Frontal cortex (tissue), 4 donors: Measurements from ENCODE around the gene LAMC3. TPM values are rescaled to one million over a fixed set of nuclear protein-coding genes. Genes with fewer than 3 reads are reported as not detected.
"Not testable (repeated sequence)": the region's sequence is repeated elsewhere in the genome, so short reads cannot be mapped to it uniquely, and the experiment has no call there.

Experiments used
- DNase-seq, 2 donors: peaks; one replicate each; pipeline ENCODE4 v3.0.0; 2012; ENCODE audit warnings: low spot score in 2 of 2
- FAIRE-seq: peaks from 2 replicates; lab custom pipeline; 2012; peaks lifted over from hg19 to GRCh38; lab: Jason Lieb, UNC
- total RNA-seq: library from RNA; depleted of rRNA; stranded (reverse); fragments of >200 nt; gene quantifications from one replicate; pipeline ENCODE4 v1.2.3, GENCODE V29; 2014
- donor health status: control.
- donor health status: control.
- donor health status: control.

The LAMC3 gene
- total RNA-seq, 1 donor from 2014 or later, result 2.4 TPM

DNA sequence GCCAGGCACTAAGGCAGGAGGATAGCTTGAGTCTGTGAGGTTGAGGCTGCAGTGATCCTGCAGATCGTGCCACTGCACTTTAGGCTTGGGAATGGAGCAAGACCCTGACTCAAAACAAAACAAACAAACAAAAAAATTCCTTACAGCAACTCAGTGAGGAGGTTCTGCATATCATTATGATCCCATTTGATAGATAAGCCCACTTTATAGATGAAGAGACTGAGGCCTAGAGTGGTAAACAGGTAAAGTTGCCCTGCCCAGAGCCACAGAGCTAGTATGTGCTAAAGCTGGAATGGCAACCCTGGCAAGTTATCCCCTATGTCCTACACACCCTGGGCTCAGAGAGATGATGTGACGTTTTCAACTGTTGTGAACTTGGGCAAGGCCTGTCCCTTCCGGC is 94.6 kb downstream of the LAMC3 start:
- FAIRE-seq, result no peak
- no peak for DNase-seq

DNA sequence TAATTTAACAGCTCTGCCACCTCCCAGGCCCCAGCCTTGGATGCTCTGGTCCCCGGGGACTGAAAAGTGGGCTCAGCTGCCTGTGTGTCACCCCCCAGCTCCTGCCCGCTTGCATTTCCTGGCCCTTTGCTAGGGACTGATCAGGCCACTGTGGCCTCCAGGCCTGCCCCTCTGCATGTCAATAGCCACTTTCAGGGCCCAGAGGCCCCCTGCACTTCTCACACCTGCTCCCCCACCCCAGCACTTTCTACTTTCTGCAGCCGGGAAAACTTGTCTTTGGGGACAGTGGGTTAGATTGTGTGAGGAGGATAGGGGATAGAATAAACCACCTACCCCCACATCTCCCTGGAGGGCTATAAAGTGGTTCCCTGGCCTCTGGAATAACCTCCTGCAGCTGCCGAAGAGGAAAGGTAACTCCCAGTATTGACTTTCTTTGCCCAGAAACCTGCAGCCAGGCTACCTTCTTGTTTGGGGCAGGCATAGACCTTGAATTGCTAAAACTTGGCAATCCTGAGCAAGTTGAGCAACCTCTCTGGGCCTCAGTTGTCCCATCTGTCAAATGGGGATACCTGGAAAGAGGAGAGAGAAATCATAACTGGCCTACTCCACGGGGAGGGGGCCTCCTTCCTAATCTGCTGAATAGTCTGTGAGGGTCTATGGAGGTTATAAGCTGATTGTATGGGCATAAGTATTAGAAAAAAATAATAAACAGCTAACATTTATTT is 95.2 kb downstream of the LAMC3 start:
- DNase-seq (no peak), FAIRE-seq (no peak)

DNA sequence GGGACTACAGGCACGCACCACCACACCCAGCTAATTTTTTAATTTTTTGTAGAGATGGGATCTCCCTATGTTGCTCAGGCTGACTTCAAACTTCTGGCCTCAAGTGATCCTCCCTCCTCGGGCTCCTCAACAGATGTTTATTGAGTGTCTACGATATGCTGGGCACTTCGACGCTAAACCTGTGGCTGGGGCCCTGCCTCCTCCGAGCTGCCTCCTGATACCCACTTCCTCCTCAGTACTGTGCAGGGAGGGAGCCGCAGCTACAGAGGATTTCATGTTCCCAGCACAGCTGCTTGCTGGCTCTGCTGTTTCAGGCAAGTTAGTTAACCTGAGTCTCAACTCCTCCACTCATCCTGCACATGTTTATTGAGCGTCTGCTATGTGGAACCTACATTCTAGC is 97.0 kb downstream of the LAMC3 start:
- FAIRE-seq (no peak), DNase-seq (no peak)

DNA sequence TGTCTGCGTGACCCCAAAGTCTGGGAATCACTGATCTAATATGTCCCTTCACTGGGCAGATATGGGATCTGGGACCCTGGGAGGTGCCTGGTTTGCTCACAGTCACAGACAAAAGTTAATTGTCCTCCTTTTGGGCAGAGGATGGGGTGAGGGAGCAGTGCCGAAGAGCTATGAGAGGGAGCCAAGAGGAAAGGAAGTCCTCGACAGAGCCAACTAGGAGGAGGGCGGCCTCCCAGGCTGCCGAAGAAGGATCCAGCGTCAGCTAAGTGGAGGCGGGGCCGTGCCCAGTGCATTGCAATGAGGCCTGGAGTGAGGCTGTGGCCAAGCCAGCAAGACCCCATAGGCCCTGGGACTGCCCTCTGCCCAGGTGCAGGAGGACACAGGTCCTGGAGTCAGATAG is 98.8 kb downstream of the LAMC3 start:
- DNase-seq, result no peak
- FAIRE-seq, result no peak

DNA sequence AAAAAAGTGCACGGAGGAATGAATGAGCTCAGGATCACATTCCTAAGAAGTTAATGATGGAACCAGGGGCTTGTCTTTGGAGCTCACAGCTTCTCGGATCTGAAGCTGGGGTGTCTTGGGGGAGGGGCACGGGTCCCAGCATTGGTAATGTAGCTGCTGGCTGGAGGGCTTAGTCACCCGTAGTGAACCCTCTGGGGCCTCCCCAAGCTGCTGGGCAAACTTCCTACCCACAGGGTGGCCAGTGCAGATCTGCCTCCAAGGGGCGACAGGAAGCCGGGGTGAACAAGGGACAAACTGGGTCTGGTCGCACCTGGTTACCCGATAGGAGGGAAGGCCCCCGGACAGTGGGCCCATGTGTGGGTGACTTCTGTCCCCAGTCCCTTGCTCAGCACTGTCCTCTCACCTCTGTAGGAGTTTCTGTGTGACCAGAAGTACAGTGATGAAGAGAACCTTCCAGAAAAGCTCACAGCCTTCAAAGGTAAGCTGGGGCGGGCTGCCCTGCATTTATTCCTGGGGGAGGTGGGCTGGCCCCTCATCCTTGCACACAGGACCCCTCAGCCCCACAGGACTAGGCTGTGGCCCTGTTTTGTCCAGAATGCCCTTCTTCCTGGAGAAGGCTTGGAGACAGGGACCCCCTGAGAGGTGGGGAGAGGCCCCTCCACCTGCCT is 102.3 kb downstream of the LAMC3 start:
- DNase-seq (no peak), FAIRE-seq (no peak)

DNA sequence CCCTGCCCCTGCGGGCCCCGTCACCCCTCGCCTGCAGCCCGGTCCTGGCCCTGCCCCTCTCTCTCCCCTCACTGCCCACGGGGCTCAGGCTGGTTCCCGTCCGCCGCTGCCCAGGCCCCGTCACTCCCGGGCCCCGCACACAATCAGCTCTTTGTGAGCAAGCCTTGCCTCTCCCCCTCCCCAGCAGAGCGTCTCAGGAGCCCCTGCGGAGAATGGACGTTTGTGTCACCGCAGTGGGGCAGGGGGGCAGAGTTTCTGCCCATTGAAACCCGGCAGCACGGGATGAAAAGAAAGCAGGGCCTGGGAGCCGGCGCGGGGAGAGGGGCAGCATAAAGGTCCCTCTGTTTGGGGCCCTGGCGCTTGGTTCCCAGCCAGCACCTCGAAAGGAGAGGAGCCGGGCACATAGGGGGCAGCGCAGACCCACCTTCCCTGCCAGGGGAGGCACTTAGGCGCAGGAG is 102.9 kb downstream of the LAMC3 start:
- FAIRE-seq (no peak), DNase-seq (peak; percentile 68 to 73)

DNA sequence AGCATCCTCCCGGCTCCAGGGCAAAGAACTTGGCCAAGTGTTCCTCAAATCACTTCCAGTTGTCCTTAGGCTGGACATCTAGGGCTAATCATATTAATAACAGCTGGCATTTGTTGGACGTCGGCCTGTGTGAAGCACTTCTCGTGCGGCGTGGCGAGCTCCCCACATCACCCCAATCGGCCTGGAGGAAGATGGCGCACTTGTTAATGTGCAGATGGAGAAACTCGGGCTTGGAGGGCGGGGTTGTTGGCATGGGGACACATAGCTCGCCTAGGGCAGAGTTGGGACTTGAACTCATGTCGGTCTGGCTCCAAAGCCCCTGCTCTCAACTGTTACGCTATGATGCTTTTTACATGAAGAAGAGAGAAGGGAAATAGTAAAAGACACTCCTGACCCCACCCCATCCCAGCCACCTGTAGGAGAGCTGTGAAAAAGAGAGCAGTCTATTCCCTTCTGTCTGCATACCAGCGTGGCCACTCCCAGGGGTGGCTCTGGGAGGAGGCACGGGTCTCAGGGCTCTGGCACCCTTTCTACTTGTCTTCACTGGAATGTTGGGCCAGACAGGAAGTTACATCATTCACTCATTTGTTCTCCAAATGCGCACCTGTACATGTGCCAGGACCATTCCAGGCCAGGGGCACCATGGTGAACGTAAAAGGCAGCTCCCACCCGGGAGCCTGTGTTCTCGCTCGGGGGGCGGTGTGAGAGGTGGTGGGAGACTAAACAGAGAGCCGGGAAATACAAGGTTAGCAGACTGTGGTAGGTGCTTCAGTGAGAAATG is 103.6 kb downstream of the LAMC3 start:
- no peak for FAIRE-seq
- no peak for DNase-seq

DNA sequence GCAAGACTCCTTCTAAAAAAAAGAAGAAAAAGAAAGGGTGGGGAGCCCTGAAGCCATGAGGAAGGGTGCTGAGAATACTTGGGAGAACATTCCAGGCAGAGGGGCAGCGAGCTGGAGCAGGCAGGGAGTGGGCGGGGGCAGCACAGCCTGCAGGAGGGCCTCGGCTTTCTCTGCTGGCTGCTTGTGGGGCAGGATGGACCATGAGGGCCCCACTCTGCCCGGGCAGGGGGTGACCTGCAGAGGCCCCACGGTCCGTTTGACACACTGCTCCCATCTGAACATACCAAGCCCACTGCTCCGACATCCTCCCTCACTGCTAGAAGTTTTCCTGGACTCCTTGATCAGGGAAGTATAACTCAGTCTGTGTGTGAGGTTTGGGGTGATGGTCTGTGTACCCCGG is 104.7 kb downstream of the LAMC3 start:
- FAIRE-seq (no peak), DNase-seq (no peak)

DNA sequence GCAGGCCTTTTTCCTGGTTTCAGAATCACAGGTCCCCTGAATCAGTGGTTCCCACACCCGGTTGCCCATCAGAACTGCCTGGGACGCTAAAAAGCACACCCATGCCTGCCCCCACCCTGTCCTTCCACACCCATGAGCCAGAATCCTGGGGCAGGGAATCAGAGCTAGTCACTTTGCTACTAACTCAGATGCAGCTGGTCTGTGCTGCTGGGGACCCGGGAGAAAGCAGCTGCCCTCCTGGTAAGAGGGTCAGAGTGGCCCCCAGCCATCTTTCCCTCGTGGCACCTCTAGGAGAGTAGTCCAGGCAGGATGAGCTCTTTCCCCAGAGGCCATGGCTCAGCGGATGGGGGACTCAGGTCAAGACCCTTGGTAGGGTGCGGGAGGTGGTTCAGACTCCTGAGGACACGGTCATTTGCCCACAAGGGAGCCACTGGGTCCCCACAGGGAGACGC is 105.1 kb downstream of the LAMC3 start:
- no peak for DNase-seq
- no peak for FAIRE-seq

DNA sequence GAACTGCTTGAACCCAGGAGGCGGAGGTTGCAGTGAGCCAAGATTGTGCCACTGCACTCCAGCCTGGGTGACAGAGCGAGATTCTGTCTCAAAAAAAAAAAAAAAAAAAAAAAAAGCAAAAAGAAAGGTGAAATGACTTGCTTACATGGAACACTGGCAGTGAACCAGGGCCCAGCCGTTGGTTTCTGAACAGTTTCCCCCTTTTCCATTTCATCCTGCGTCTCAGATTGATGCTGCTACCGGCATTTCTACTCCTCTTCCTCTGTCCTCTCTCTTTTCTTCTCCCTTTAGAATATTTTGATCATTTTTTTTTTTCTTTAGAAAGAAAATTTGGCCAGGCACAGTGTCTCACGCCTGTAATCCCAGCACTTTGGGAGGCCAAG is 106.4 kb downstream of the LAMC3 start:
- FAIRE-seq, DNase-seq: not testable (repeated sequence)

DNA sequence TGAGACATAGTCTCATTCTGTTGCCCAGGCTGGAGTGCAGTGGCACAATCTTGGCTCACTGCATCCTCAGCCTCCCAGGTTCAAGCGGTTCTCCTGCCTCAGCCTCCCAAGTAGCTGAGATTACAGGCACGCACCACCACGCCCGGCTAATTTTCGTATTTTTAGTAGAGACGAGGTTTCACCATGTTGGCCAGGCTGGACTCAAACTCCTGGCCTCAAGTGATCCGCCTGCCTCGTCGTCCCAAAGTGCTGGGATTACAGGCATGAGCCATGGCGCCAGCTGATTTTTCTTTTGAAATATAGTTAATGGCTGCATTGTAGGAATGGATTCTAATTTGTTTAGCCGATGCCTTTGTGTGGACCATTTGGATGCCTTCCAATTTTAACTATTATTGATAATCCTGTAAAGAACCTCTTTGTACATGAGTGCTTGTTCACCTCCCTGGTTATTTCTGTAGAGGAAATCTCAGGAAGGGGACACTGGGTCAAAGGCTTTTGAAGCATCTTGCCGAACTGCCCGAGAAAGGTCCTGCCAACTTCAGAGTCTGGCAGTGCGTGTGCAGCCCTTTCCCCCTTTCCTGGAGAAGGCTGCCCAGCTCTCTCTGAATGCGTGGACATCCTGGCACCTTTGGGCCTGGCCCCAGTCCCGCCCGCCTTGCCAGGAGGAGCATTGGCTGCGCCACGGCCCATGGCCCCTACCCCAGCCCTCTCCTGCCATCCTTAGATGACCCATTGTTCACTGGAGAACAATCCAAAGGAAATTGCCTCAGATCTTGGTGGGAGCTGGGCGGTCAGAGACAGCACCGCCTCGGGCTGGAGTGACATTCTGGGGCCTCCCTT is 107.5 kb downstream of the LAMC3 start:
- no peak for DNase-seq

DNA sequence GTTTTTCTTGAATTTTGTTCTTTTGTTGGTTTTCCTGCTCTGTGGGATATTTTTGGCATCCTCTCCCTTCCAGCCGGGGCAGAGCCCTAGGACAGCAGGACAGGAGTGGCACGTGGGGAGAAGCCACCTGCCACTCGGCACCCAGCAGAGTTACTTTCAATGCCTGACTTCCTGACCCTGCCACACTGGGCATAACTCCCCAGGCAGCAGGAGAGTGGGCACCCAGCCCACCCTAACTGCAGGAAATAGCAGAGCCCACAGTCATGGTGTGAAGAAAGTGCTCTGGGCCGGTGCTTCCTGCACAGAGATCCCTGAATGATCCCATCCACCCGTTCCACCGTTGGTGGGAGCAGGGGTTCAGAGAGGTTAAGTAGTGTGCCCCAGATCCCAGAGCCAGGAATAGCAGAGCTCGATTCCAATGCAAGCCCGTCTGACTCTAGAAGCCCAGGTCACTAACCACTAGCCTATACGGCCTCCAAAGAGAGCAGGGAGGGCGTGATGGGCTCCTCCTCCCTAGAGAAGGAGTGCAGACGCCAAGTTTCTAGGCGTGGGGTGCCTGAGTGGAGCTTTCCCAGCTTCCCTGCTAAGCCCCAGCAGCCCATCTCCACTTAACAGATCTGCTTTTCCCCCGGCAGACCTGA is 108.3 kb downstream of the LAMC3 start:
- DNase-seq (no peak), FAIRE-seq (no peak)

More for the DNA sequence above, 107.5 kb downstream of the LAMC3 start:
- FAIRE-seq, result no peak

DNA sequence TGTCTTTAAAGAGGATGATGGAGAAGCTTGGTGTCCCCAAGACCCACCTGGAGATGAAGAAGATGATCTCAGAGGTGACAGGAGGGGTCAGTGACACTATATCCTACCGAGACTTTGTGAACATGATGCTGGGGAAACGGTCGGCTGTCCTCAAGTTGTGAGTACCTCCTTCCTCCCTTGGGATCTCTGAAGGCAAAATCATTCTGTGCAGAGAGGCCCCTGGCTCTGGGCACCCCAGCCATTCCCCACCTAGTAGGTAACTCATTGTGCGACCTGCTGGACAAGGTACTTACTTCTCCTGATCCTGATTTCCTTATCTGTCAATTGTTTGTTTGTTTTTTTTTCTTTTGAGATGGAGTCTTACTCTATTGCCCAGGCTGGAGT is 108.8 kb downstream of the LAMC3 start:
- FAIRE-seq (no peak), DNase-seq (no peak)

DNA sequence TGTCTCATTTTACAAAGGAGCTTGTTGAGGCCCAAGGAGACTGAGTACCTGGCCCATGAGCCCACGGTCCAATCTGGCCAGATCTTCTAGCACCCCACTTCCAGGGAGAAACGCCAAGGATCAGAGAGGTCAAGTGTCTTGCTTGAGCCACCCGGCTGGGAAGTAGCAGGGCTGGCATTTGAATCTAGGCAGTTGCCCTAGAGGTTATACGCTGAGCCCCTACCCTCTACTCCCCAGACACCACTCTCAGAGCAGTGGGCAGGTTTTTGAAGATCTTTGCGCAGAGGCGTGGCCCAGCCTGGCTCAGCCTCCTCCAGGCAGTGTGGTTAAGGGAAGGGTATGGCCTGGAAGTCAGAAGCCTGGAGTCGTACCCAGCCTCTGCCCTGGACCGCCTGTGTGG is 110.6 kb downstream of the LAMC3 start:
- FAIRE-seq (no peak), DNase-seq (no peak)

DNA sequence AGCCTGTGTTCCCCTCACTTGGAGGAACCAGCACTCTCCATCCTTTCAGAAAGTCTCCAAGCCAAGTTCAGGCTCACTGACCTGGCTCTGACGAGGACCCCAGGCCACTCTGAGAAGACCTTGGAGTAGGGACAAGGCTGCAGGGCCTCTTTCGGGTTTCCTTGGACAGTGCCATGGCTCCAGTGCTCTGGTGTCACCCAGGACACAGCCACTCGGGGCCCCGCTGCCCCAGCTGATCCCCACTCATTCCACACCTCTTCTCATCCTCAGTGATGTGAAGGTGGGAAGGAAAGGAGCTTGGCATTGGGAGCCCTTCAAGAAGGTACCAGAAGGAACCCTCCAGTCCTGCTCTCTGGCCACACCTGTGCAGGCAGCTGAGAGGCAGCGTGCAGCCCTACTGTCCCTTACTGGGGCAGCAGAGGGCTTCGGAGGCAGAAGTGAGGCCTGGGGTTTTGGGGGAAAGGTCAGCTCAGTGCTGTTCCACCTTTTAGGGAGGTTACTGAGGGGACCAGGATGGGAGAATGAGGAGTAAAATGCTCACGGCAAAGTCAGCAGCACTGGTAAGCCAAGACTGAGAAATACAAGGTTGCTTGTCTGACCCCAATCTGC is 111.8 kb downstream of the LAMC3 start:
- no peak for FAIRE-seq
- no peak for DNase-seq

DNA sequence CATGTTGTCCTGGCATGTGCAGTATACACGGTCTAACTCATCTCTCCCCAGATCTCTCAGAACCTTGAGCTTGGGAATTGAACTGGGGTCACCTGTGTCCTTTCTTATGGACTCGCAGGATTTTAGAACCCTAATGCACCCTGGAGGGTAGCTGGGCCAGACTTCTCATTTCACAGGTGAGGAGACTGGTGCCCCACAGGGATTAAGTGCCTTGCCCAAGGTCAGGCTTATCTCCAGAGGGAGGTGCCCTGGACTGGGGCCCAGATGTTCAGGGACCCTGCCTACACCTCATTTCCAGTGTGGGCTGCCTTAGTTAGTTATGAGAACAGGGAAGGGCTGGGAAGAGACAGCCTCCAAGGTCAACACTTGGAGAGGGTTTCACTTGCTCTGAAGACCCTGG is 112.4 kb downstream of the LAMC3 start:
- DNase-seq (no peak), FAIRE-seq (no peak)

DNA sequence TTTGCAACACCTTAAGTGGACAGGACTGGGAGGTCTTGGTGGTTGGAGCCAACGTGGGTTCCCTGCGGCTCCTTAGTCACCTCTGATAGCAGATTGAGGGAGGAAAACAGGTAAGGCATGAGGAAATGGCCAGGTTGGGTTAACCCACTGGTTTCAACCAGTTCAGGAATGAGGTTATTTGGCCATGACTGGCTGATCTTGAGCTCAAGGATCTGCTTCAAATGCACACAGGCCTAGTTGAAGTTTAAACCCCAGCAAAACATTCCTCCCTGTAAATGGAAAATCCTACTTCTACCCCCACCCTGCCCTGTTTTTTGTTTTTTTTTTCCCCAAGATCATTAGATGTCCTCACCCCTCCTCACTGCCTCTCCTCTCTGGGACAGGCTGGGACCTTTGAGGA is 113.2 kb downstream of the LAMC3 start:
- FAIRE-seq (no peak), DNase-seq (no peak)

DNA sequence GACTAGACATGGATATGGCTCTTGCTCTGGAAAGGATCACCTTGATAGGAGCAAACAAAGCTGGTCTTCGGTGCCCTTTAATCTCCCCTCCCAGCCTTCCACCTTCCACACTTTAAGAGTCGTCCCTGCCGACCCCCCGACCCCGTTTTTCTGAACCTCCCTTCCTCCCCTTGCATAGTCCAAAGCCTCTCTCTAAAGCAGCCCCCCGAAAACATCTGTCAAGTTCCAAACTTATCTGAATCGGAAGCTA is 116.0 kb downstream of the LAMC3 start:
- FAIRE-seq (no peak), DNase-seq (no peak)

DNA sequence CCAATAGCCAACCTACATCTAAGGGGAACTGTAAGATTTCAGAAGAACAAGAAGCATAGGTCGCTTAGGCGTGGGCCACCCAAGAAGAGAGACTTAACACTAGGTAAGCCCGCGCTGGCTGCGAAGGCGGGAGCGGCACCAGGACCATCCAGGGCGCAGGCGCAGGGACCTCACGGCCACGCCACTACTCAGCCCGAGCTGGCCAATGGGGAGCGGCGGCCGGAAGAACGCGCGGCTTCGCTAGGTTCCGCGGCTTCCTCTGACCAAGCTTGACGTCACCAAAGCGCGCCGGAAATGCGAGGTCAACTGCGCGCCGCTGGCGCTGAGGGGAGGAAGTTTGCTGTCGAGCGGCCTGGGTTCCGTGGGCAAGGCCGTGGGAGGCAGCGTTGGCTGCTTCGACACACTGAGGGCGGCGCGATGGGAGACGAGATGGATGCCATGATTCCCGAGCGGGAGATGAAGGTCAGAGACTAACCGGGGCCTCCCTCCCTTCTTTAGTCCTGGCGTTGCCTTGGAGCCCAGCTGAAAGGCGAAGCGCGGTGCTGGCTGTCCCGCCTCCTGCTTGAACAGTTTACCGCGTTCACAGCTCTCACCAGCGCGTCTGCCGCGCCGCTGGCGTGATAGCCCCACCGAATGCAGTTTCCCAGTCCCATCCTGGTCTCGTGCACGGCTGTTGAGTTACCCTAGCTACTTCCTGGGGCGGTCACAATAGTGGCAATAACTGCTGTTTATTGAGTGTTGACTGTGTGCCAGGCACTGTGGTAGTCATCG is 116.5 kb downstream of the LAMC3 start, which contains the start of gene NUP214:
Gene NUP214, plus strand, starts transcription at position 299 of the 771 bp plus-strand sequence. Its CDS starts 119 bp downstream, at position 418.
- DNase-seq (peak; percentile 84 to 97), FAIRE-seq (no peak)
